Caco-2 (cell line): ENCODE results near the gene VPS8. TPM values are rescaled to one million over a fixed set of nuclear protein-coding genes. Genes with fewer than 3 reads are reported as not detected.

Source experiments
- BruUV-seq: library from RNA; stranded (reverse); fragments of 400-500 nt; replicated peaks from 2 replicates; lab custom pipeline; 2021; lab: Mats Ljungman, UMichigan
- CTCF ChIA-PET: fragments of 300-600 bp; sonication (Branson Sonifier 250); formaldehyde crosslinking; loops from one replicate; lab custom pipeline; 2022; ENCODE audit warnings: antibody characterized with exemption; lab: Charles Lee
- POLR2A ChIA-PET: fragments of 300-600 bp; sonication (Branson Sonifier 250); formaldehyde crosslinking; loops from one replicate; lab custom pipeline; 2022; ENCODE audit warnings: antibody characterized with exemption; lab: Charles Lee
- DNase-seq, 2 experiments: peaks; one replicate each; pipeline versions ENCODE4 v3.0.0 to v3.0.0-alpha.2; 2020 to 2022
- H3K27me3 ChIP-seq: replicated peaks from 2 replicates; pipeline ENCODE4 v1.6.0; 2011; ENCODE audit warnings: low read length; ENCODE audit not compliant: control insufficient read depth, insufficient read depth
- H3K36me3 ChIP-seq: 2 replicates; pipeline ENCODE4 v1.5.1; 2011; ENCODE audit warnings: low read length; ENCODE audit not compliant: control insufficient read depth, insufficient read depth
- H3K4me1 ChIP-seq: fragments of 250-450 bp; sonication (Bioruptor Pico); 2 replicates; pipeline ENCODE4 v1.5.1; 2020; ENCODE audit warnings: mild to moderate bottlenecking
- H3K4me3 ChIP-seq: 2 replicates; pipeline ENCODE4 v1.5.1; 2011; ENCODE audit warnings: low read depth, mild to moderate bottlenecking, control low read depth, low read length
- H3K9me3 ChIP-seq: fragments of 250-450 bp; sonication (Bioruptor Pico); 2 replicates; pipeline ENCODE4 v1.5.1; 2020; ENCODE audit warnings: mild to moderate bottlenecking, moderate library complexity
- H3K27ac Mint-ChIP-seq: one replicate; pipeline ENCODE4 v1.8.0; 2022; ENCODE audit warnings: mixed read lengths; ENCODE audit not compliant: unreplicated experiment
- H3K27me3 Mint-ChIP-seq: one replicate; pipeline ENCODE4 v1.8.0; 2022; ENCODE audit warnings: mixed read lengths; ENCODE audit not compliant: insufficient read depth, unreplicated experiment
- H3K36me3 Mint-ChIP-seq: one replicate; pipeline ENCODE4 v1.8.0; 2022; ENCODE audit warnings: mild to moderate bottlenecking, mixed read lengths; ENCODE audit not compliant: insufficient read depth, unreplicated experiment
- H3K4me1 Mint-ChIP-seq: one replicate; pipeline ENCODE4 v1.8.0; 2022; ENCODE audit warnings: low read depth, mixed read lengths; ENCODE audit not compliant: unreplicated experiment
- H3K4me3 Mint-ChIP-seq: one replicate; pipeline ENCODE4 v1.8.0; 2022; ENCODE audit warnings: mild to moderate bottlenecking, moderate library complexity, mixed read lengths; ENCODE audit not compliant: unreplicated experiment
- H3K9me3 Mint-ChIP-seq: one replicate; pipeline ENCODE4 v1.8.0; 2022; ENCODE audit warnings: mixed read lengths; ENCODE audit not compliant: unreplicated experiment
- intact Hi-C: fragments of 100-400 bp; cut with micrococcal nuclease; formaldehyde crosslinking; loops from one replicate; pipeline ENCODE4 v1.10.0; 2022; ENCODE audit not compliant: unreplicated experiment
- total RNA-seq: library from RNA; stranded (reverse); gene quantifications from 2 replicates; pipeline ENCODE4 v1.2.3, GENCODE V29; 2022
- TF ChIP-seq, protein P1 (sequence below), 2 experiments: fragments of 200-600 bp in 1 of 2; IDR thresholded peaks; 1 replicate in 1 of 2; 2 replicates in 1 of 2; pipeline versions ENCODE4 v1.5.1 to v1.8.0; 2011 to 2022; ENCODE audit warnings: antibody characterized with exemption in 1 of 2, control low read depth in 1 of 2, inconsistent platforms in 1 of 2, low read depth in 1 of 2, low read length in 1 of 2, mild to moderate bottlenecking in 1 of 2, moderate library complexity in 1 of 2; ENCODE audit not compliant: insufficient read depth in 1 of 2, severe bottlenecking in 1 of 2, unreplicated experiment in 1 of 2

The VPS8 gene
- total RNA-seq, 1 experiment from 2014 or later: 44.7 TPM

- H3K4me1 Mint-ChIP-seq: no peaks in the 10 kb centered on the region
- TF ChIP-seq, protein P1, sequence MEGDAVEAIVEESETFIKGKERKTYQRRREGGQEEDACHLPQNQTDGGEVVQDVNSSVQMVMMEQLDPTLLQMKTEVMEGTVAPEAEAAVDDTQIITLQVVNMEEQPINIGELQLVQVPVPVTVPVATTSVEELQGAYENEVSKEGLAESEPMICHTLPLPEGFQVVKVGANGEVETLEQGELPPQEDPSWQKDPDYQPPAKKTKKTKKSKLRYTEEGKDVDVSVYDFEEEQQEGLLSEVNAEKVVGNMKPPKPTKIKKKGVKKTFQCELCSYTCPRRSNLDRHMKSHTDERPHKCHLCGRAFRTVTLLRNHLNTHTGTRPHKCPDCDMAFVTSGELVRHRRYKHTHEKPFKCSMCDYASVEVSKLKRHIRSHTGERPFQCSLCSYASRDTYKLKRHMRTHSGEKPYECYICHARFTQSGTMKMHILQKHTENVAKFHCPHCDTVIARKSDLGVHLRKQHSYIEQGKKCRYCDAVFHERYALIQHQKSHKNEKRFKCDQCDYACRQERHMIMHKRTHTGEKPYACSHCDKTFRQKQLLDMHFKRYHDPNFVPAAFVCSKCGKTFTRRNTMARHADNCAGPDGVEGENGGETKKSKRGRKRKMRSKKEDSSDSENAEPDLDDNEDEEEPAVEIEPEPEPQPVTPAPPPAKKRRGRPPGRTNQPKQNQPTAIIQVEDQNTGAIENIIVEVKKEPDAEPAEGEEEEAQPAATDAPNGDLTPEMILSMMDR (IDR thresholded peaks at IDR 0.05; ENCODE audit: insufficient read depth in 1 of 2, low read depth in 1 of 2, low read length in 1 of 2, severe bottlenecking in 1 of 2, unreplicated experiment in 1 of 2): no peak
- intact Hi-C loops: no loop called here
- no peaks in the 10 kb centered on the region for H3K36me3 Mint-ChIP-seq
- H3K4me1 ChIP-seq: no peaks in the 10 kb centered on the region; the same call in 1 of the 2 replicates
- H3K27me3 ChIP-seq: no peaks in the 10 kb centered on the region
- no peaks in the 10 kb centered on the region for H3K27me3 Mint-ChIP-seq
- H3K4me3 ChIP-seq: no peak overlapping the region
- BruUV-seq: no TSS peak
- H3K4me3 Mint-ChIP-seq: no peak overlapping the region
- ChIA-PET CTCF (no interaction called here), POLR2A (no interaction called here)
- H3K27ac Mint-ChIP-seq: no peak overlapping the region
- H3K9me3 Mint-ChIP-seq: no peaks in the 10 kb centered on the region
- no peaks in the 10 kb centered on the region for H3K9me3 ChIP-seq
- no peaks in the 10 kb centered on the region for H3K36me3 ChIP-seq
- DNase-seq: no peak
These were observed 10.1 kb downstream of the VPS8 start for GRCh38 chr3:184822081-184822480.

DNA sequence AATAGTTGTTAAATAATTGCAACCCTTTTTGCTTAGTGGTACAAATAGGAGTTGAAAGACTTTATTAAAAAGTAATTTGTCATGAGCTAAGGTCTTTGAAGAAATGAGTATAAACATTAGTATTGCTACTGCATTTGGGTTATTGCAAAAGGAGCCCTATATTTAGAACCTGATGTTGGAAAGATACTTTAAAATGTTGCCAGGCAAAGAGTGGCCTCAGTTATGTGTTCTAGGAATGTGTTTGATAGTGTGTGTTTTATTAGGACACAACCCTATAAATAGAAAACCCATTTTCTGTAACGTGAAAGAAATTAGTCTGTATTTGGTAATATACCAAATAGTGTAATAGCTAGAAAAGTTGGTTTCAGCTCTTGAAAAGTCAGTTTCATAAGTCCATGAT, 10.7 kb downstream of the VPS8 start:
- no peak for DNase-seq
- H3K4me3 ChIP-seq: no peak overlapping the region
- ChIA-PET CTCF (no interaction called here), POLR2A (no interaction called here)
- no peaks in the 10 kb centered on the region for H3K36me3 Mint-ChIP-seq
- no peaks in the 10 kb centered on the region for H3K4me1 Mint-ChIP-seq
- TF ChIP-seq, protein P1 (IDR thresholded peaks at IDR 0.05; ENCODE audit: insufficient read depth in 1 of 2, low read depth in 1 of 2, low read length in 1 of 2, severe bottlenecking in 1 of 2, unreplicated experiment in 1 of 2): no peak
- H3K4me1 ChIP-seq: no peaks in the 10 kb centered on the region; the same call in 1 of the 2 replicates
- BruUV-seq: no TSS peak
- H3K27ac Mint-ChIP-seq: no peak overlapping the region
- H3K27me3 Mint-ChIP-seq: no peaks in the 10 kb centered on the region
- H3K27me3 ChIP-seq: no peaks in the 10 kb centered on the region
- no peaks in the 10 kb centered on the region for H3K9me3 Mint-ChIP-seq
- no peaks in the 10 kb centered on the region for H3K36me3 ChIP-seq
- intact Hi-C loops: no loop called here
- H3K4me3 Mint-ChIP-seq: no peak overlapping the region
- H3K9me3 ChIP-seq: no peaks in the 10 kb centered on the region

GRCh38 chr3:184823990-184824389, 12.0 kb downstream of the VPS8 start:
- no TSS peak for BruUV-seq
- no peaks in the 10 kb centered on the region for H3K9me3 ChIP-seq
- no peak for DNase-seq
- intact Hi-C loops: no loop called here
- no peaks in the 10 kb centered on the region for H3K27me3 ChIP-seq
- Mint-ChIP-seq H3K27me3 (no peaks in the 10 kb centered on the region), H3K4me1 (no peaks in the 10 kb centered on the region), H3K36me3 (no peaks in the 10 kb centered on the region), H3K9me3 (no peaks in the 10 kb centered on the region), H3K4me3 (no peak overlapping the region), H3K27ac (no peak overlapping the region)
- no peaks in the 10 kb centered on the region; the same call in 1 of the 2 replicates for H3K4me1 ChIP-seq
- ChIA-PET POLR2A (no interaction called here), CTCF (no interaction called here)
- no peaks in the 10 kb centered on the region for H3K36me3 ChIP-seq
- H3K4me3 ChIP-seq: no peak overlapping the region
- TF ChIP-seq, protein P1 (IDR thresholded peaks at IDR 0.05; ENCODE audit: insufficient read depth in 1 of 2, low read depth in 1 of 2, low read length in 1 of 2, severe bottlenecking in 1 of 2, unreplicated experiment in 1 of 2): no peak
